ENCODE data around the gene PAXX. TPM values are rescaled to one million over a fixed set of nuclear protein-coding genes. Genes with fewer than 3 reads are reported as not detected.

PAXX gene
- total RNA-seq, 1 donor from 2014 or later, result 15.3 TPM

GRCh38 chr9:136955943-136956335 is 36.3 kb upstream of the PAXX start:
- H3K9ac ChIP-seq (ENCODE audit: low read length), result no peak overlapping the region
- FAIRE-seq, result no peak

GRCh38 chr9:136956604-136957003 is 35.6 kb upstream of the PAXX start:
- H3K4me3 ChIP-seq (ENCODE audit: insufficient read depth, low read depth, low read length), result no peak overlapping the region
- no peak for FAIRE-seq
- no peak for DNase-seq (ENCODE audit: low read depth)
- H3K79me2 ChIP-seq (ENCODE audit: insufficient read depth, low read length), result no peaks in the 10 kb centered on the region
- Mint-ChIP-seq H3K36me3 (ENCODE audit: low read depth, unreplicated experiment) (no peaks in the 10 kb centered on the region), H3K27me3 (ENCODE audit: low read depth, unreplicated experiment) (peaks cover 12% of the 10 kb centered on the region), H3K4me1 (ENCODE audit: low read depth, unreplicated experiment) (peaks cover 5% of the 10 kb centered on the region), H3K27ac (ENCODE audit: unreplicated experiment) (no peak overlapping the region), H3K9me3 (ENCODE audit: unreplicated experiment) (peaks cover 3% of the 10 kb centered on the region), H3K4me3 (ENCODE audit: unreplicated experiment) (no peak overlapping the region)
- TF ChIP-seq CTCF (IDR thresholded peaks at IDR 0.05; ENCODE audit: insufficient read depth, low read depth, low read length) (no peak), EZH2 (IDR thresholded peaks at IDR 0.05; ENCODE audit: insufficient read depth, low read length) (no peak)
- H3K27ac ChIP-seq (ENCODE audit: low read depth, low read length), result no peak overlapping the region
- H3K36me3 ChIP-seq (ENCODE audit: insufficient read depth, low read length), result no peaks in the 10 kb centered on the region
- no peak overlapping the region for H3K9ac ChIP-seq (ENCODE audit: low read length)
- H3K4me2 ChIP-seq (ENCODE audit: low read length), result no peak overlapping the region
- no peaks in the 10 kb centered on the region for H3K9me3 ChIP-seq (ENCODE audit: insufficient read depth, low read depth, low read length)
- no peaks in the 10 kb centered on the region for H4K20me1 ChIP-seq (ENCODE audit: insufficient read depth, low read length)
- no peaks in the 10 kb centered on the region for H3K4me1 ChIP-seq (ENCODE audit: insufficient read depth, low read length)
- H2AFZ ChIP-seq (ENCODE audit: low read depth, low read length), result no peak overlapping the region
- H3K27me3 ChIP-seq (ENCODE audit: insufficient read depth, low read length), result no peaks in the 10 kb centered on the region

More at GRCh38 chr9:136955943-136956335, 36.3 kb upstream of the PAXX start:
- Mint-ChIP-seq H3K4me3 (ENCODE audit: unreplicated experiment) (no peak overlapping the region), H3K9me3 (ENCODE audit: unreplicated experiment) (peaks cover 3% of the 10 kb centered on the region), H3K36me3 (ENCODE audit: low read depth, unreplicated experiment) (no peaks in the 10 kb centered on the region), H3K27me3 (ENCODE audit: low read depth, unreplicated experiment) (peaks cover 12% of the 10 kb centered on the region), H3K4me1 (ENCODE audit: low read depth, unreplicated experiment) (peaks cover 5% of the 10 kb centered on the region), H3K27ac (ENCODE audit: unreplicated experiment) (no peak overlapping the region)
- TF ChIP-seq CTCF (IDR thresholded peaks at IDR 0.05; ENCODE audit: insufficient read depth, low read depth, low read length), result no peak
- TF ChIP-seq EZH2 (IDR thresholded peaks at IDR 0.05; ENCODE audit: insufficient read depth, low read length), result no peak
- DNase-seq (ENCODE audit: low read depth), result no peak
- H3K9me3 ChIP-seq (ENCODE audit: insufficient read depth, low read depth, low read length), result no peaks in the 10 kb centered on the region
- no peak overlapping the region for H3K27ac ChIP-seq (ENCODE audit: low read depth, low read length)
- no peak overlapping the region for H3K4me3 ChIP-seq (ENCODE audit: insufficient read depth, low read depth, low read length)
- no peak overlapping the region for H2AFZ ChIP-seq (ENCODE audit: low read depth, low read length)
- no peaks in the 10 kb centered on the region for H3K4me1 ChIP-seq (ENCODE audit: insufficient read depth, low read length)
- H3K79me2 ChIP-seq (ENCODE audit: insufficient read depth, low read length), result no peaks in the 10 kb centered on the region
- H3K27me3 ChIP-seq (ENCODE audit: insufficient read depth, low read length), result no peaks in the 10 kb centered on the region
- H3K36me3 ChIP-seq (ENCODE audit: insufficient read depth, low read length), result no peaks in the 10 kb centered on the region
- H3K4me2 ChIP-seq (ENCODE audit: low read length), result no peak overlapping the region
- H4K20me1 ChIP-seq (ENCODE audit: insufficient read depth, low read length), result no peaks in the 10 kb centered on the region

- peaks cover 5% of the 10 kb centered on the region for H3K4me1 Mint-ChIP-seq (ENCODE audit: low read depth, unreplicated experiment)
- no peak overlapping the region for H3K27ac Mint-ChIP-seq (ENCODE audit: unreplicated experiment)
- Histone ChIP-seq H3K4me3 (ENCODE audit: insufficient read depth, low read depth, low read length) (no peak overlapping the region), H3K79me2 (ENCODE audit: insufficient read depth, low read length) (no peaks in the 10 kb centered on the region), H3K27ac (ENCODE audit: low read depth, low read length) (no peak overlapping the region), H3K4me1 (ENCODE audit: insufficient read depth, low read length) (no peaks in the 10 kb centered on the region), H4K20me1 (ENCODE audit: insufficient read depth, low read length) (no peaks in the 10 kb centered on the region), H2AFZ (ENCODE audit: low read depth, low read length) (no peak overlapping the region), H3K9me3 (ENCODE audit: insufficient read depth, low read depth, low read length) (no peaks in the 10 kb centered on the region), H3K4me2 (ENCODE audit: low read length) (no peak overlapping the region), H3K9ac (ENCODE audit: low read length) (no peak overlapping the region), H3K36me3 (ENCODE audit: insufficient read depth, low read length) (no peaks in the 10 kb centered on the region), H3K27me3 (ENCODE audit: insufficient read depth, low read length) (no peaks in the 10 kb centered on the region)
- TF ChIP-seq EZH2 (IDR thresholded peaks at IDR 0.05; ENCODE audit: insufficient read depth, low read length) (no peak), CTCF (IDR thresholded peaks at IDR 0.05; ENCODE audit: insufficient read depth, low read depth, low read length) (no peak)
- peaks cover 3% of the 10 kb centered on the region for H3K9me3 Mint-ChIP-seq (ENCODE audit: unreplicated experiment)
- no peak overlapping the region for H3K4me3 Mint-ChIP-seq (ENCODE audit: unreplicated experiment)
- H3K36me3 Mint-ChIP-seq (ENCODE audit: low read depth, unreplicated experiment), result no peaks in the 10 kb centered on the region
- FAIRE-seq (no peak), DNase-seq (ENCODE audit: low read depth) (no peak)
- H3K27me3 Mint-ChIP-seq (ENCODE audit: low read depth, unreplicated experiment), result peaks cover 12% of the 10 kb centered on the region
Measured at GRCh38 chr9:136957461-136957860, 34.8 kb upstream of the PAXX start.

Measured in astrocyte (in vitro differentiated cells and primary cell).